ENCODE measurements around the gene POLE.

DNA sequence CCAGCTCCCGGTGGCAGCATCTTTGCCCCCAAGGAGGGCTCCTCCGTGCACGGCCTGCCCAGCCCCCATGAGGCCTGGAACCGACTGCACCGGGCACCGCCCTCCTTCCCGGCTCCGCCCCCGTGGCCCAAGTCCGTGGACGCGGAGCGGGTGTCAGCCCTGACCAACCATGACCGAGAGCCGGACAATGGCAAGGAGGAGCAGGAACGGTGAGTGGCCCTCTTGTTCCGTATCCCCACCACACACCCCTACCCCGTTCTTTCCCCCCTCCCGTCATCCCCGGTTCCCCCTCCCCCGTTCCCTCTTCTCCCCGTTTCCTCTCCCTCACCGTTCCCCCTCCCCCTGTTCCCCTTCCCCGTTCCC lies 105.1 kb downstream of the POLE start:
- TF ChIP-seq, protein P1, sequence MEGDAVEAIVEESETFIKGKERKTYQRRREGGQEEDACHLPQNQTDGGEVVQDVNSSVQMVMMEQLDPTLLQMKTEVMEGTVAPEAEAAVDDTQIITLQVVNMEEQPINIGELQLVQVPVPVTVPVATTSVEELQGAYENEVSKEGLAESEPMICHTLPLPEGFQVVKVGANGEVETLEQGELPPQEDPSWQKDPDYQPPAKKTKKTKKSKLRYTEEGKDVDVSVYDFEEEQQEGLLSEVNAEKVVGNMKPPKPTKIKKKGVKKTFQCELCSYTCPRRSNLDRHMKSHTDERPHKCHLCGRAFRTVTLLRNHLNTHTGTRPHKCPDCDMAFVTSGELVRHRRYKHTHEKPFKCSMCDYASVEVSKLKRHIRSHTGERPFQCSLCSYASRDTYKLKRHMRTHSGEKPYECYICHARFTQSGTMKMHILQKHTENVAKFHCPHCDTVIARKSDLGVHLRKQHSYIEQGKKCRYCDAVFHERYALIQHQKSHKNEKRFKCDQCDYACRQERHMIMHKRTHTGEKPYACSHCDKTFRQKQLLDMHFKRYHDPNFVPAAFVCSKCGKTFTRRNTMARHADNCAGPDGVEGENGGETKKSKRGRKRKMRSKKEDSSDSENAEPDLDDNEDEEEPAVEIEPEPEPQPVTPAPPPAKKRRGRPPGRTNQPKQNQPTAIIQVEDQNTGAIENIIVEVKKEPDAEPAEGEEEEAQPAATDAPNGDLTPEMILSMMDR (IDR thresholded peaks at IDR 0.05; ENCODE audit: low read depth, low read length, poor library complexity, severe bottlenecking): no peak
- TF ChIP-seq EZH2phosphoT487 (IDR thresholded peaks at IDR 0.05; ENCODE audit: borderline replicate concordance, low read length): no peak

Measured in DOHH2 (cell line).